CD14-positive monocyte (primary cell): ENCODE data around the gene TSPAN32. TPM values are rescaled to one million over a fixed set of nuclear protein-coding genes. Genes with fewer than 3 reads are reported as not detected.

Experiments
- DNase-seq, 3 donors: peaks; one replicate each; pipeline ENCODE4 v3.0.0-alpha.2; 2011 to 2022
- H2AFZ ChIP-seq: 2 replicates; pipeline ENCODE4 v1.6.0; 2012; ENCODE audit warnings: mild to moderate bottlenecking, low read depth, low read length, inconsistent platforms; ENCODE audit not compliant: insufficient read depth, poor library complexity, severe bottlenecking
- H3K27ac ChIP-seq, 2 donors: 1 replicate in 1 of 2; 2 replicates in 1 of 2; pipeline ENCODE4 v1.5.1; 2012 to 2013; ENCODE audit warnings: low read length in 2 of 2, control low read depth in 1 of 2, inconsistent platforms in 1 of 2, low read depth in 1 of 2, mild to moderate bottlenecking in 1 of 2
- H3K27me3 ChIP-seq, 2 donors: one replicate each; pipeline versions ENCODE4 v1.6.0 to v1.6.1; 2011 to 2013; ENCODE audit warnings: low read length in 2 of 2; ENCODE audit not compliant: control insufficient read depth in 2 of 2, insufficient read depth in 2 of 2
- H3K36me3 ChIP-seq, 2 donors: replicated peaks in 1 of 2; 1 replicate in 1 of 2; 2 replicates in 1 of 2; pipeline versions ENCODE4 v1.5.1 to v1.6.1; 2012 to 2013; ENCODE audit warnings: low read length in 2 of 2, control low read depth in 1 of 2, inconsistent platforms in 1 of 2, mild to moderate bottlenecking in 1 of 2; ENCODE audit not compliant: insufficient read depth in 2 of 2, control insufficient read depth in 1 of 2
- H3K4me1 ChIP-seq, 2 donors: 1 replicate in 1 of 2; 2 replicates in 1 of 2; pipeline versions ENCODE4 v1.5.1 to v1.6.1; 2012 to 2013; ENCODE audit warnings: low read length in 2 of 2, control low read depth in 1 of 2, inconsistent platforms in 1 of 2, mild to moderate bottlenecking in 1 of 2, moderate library complexity in 1 of 2; ENCODE audit not compliant: insufficient read depth in 2 of 2, control insufficient read depth in 1 of 2
- H3K4me2 ChIP-seq: replicated peaks from 2 replicates; pipeline ENCODE3; 2012; ENCODE audit warnings: low read length, moderate library complexity, mild to moderate bottlenecking; ENCODE audit not compliant: poor library complexity, severe bottlenecking; ENCODE audit errors: extremely low read depth
- H3K4me3 ChIP-seq, 3 experiments: fragments of 200-600 bp in 1 of 3; sonication (generic) in 1 of 3; replicated peaks in 1 of 3; 1 replicate in 2 of 3; 2 replicates in 1 of 3; pipeline ENCODE4 v1.5.1; 2011 to 2013; ENCODE audit warnings: low read length in 3 of 3, mild to moderate bottlenecking in 3 of 3, control low read depth in 2 of 3, low read depth in 2 of 3, inconsistent platforms in 1 of 3, moderate library complexity in 1 of 3
- H3K79me2 ChIP-seq: 2 replicates; pipeline ENCODE4 v1.6.0; 2012; ENCODE audit warnings: mild to moderate bottlenecking, control low read depth, inconsistent platforms, low read length, moderate library complexity; ENCODE audit not compliant: insufficient read depth
- H3K9ac ChIP-seq: 2 replicates; pipeline ENCODE4 v1.6.0; 2017; ENCODE audit warnings: low read length, mild to moderate bottlenecking; ENCODE audit not compliant: insufficient read depth, poor library complexity, severe bottlenecking
- H3K9me3 ChIP-seq, 2 donors: replicated peaks in 1 of 2; 1 replicate in 1 of 2; 2 replicates in 1 of 2; pipeline versions ENCODE4 v1.5.1 to v1.6.1; 2012 to 2013; ENCODE audit warnings: low read length in 2 of 2, control low read depth in 1 of 2; ENCODE audit not compliant: control insufficient read depth in 1 of 2, insufficient read depth in 1 of 2
- H4K20me1 ChIP-seq: 2 replicates; pipeline ENCODE4 v1.6.0; 2012; ENCODE audit warnings: mild to moderate bottlenecking, low read length, control low read depth, moderate library complexity; ENCODE audit not compliant: insufficient read depth
- H3K27ac Mint-ChIP-seq, 7 donors: one replicate each; pipeline ENCODE4 v1.8.0; 2020; ENCODE audit warnings: mild to moderate bottlenecking in 7 of 7, mixed read lengths in 7 of 7, moderate library complexity in 6 of 7, inconsistent platforms in 2 of 7
- H3K27me3 Mint-ChIP-seq, 3 donors: one replicate each; pipeline ENCODE4 v1.8.0; 2021 to 2022; ENCODE audit warnings: low read depth in 3 of 3, mild to moderate bottlenecking in 3 of 3, mixed read lengths in 3 of 3, moderate library complexity in 3 of 3, inconsistent platforms in 1 of 3
- H3K36me3 Mint-ChIP-seq, 2 donors: one replicate each; pipeline ENCODE4 v1.8.0; 2020; ENCODE audit warnings: mixed read lengths in 2 of 2, inconsistent platforms in 1 of 2, mild to moderate bottlenecking in 1 of 2
- H3K4me1 Mint-ChIP-seq: one replicate; pipeline ENCODE4 v1.8.0; 2020; ENCODE audit warnings: mild to moderate bottlenecking, mixed read lengths
- H3K4me3 Mint-ChIP-seq, 2 donors: one replicate each; pipeline ENCODE4 v1.8.0; 2020; ENCODE audit warnings: mild to moderate bottlenecking in 2 of 2, mixed read lengths in 2 of 2, moderate library complexity in 1 of 2
- H3K9me3 Mint-ChIP-seq, 7 donors: one replicate each; pipeline ENCODE4 v1.8.0; 2020 to 2022; ENCODE audit warnings: mixed read lengths in 7 of 7, mild to moderate bottlenecking in 6 of 7, moderate library complexity in 6 of 7, inconsistent platforms in 2 of 7
- WGBS: methylation state at CpG from one replicate; pipeline ENCODE4 v1.1.5; 2013; ENCODE audit warnings: missing lambda C conversion rate; ENCODE audit not compliant: insufficient coverage; 5-methylcytosine and 5-hydroxymethylcytosine counted together
- intact Hi-C, 2 donors: fragments of 100-400 bp; cut with micrococcal nuclease; formaldehyde crosslinking; loops; one replicate each; pipeline versions ENCODE4 v1.15.0 to v1.15.1; 2023
- polyA plus RNA-seq, 3 donors: library from polyadenylated mRNA; depleted of rRNA in 1 of 3; unstranded in 2 of 3; stranded (reverse) in 1 of 3; fragments of 300-500 nt in 2 of 3; fragments of >200 nt in 1 of 3; fragmentation: Illumina TruSeq in 2 of 3; gene quantifications; 1 replicate in 2 of 3; 2 replicates in 1 of 3; pipeline ENCODE4 v1.2.3, GENCODE V29; 2012 to 2021
- TF ChIP-seq, protein P1 (sequence below): fragments of 200-600 bp; IDR thresholded peaks from one replicate; pipeline ENCODE4 v1.8.0; 2022; ENCODE audit warnings: antibody characterized with exemption, mild to moderate bottlenecking

Gene TSPAN32
- polyA plus RNA-seq, 3 donors: 34.8 to 136 (median 82.5) TPM

- no peak for DNase-seq
- peaks cover 3 to 6% of the 10 kb centered on the region in 2 donors for H3K36me3 Mint-ChIP-seq
These were observed 33.7 kb upstream of the TSPAN32 start for GRCh38 chr11:2267851-2268728.

More at GRCh38 chr11:2267851-2268728, 33.7 kb upstream of the TSPAN32 start:
- H3K36me3 ChIP-seq: no peaks in the 10 kb centered on the region
- peaks cover 0 to 11% of the 10 kb centered on the region in 2 donors for H3K27me3 ChIP-seq
- intact Hi-C loops: loop anchor here (5.0 kb wide), 2 partner anchors 34 to 134 kb away; partner anchors contain the start of genes TSSC4 (in 2 of the 2), C11orf21 (in 1 of the 2) and TSPAN32 (in 1 of the 2)
- TF ChIP-seq, protein P1, sequence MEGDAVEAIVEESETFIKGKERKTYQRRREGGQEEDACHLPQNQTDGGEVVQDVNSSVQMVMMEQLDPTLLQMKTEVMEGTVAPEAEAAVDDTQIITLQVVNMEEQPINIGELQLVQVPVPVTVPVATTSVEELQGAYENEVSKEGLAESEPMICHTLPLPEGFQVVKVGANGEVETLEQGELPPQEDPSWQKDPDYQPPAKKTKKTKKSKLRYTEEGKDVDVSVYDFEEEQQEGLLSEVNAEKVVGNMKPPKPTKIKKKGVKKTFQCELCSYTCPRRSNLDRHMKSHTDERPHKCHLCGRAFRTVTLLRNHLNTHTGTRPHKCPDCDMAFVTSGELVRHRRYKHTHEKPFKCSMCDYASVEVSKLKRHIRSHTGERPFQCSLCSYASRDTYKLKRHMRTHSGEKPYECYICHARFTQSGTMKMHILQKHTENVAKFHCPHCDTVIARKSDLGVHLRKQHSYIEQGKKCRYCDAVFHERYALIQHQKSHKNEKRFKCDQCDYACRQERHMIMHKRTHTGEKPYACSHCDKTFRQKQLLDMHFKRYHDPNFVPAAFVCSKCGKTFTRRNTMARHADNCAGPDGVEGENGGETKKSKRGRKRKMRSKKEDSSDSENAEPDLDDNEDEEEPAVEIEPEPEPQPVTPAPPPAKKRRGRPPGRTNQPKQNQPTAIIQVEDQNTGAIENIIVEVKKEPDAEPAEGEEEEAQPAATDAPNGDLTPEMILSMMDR: no peak
- Mint-ChIP-seq H3K4me1 (peaks cover 40% of the 10 kb centered on the region), H3K4me3 (peak overlapping the region; percentile 70 to 81), H3K27ac (peak overlapping the region; percentile 55 to 89 (median 72)), H3K9me3 (peaks cover 0 to 7% (median 4%) of the 10 kb centered on the region in 7 donors), H3K27me3 (peaks cover 7 to 28% (median 11%) of the 10 kb centered on the region in 3 donors)
- H3K27ac ChIP-seq: peak overlapping the region; percentile 64 to 84
- WGBS: 94% methylated on average over 15 of the region's 26 CpGs
- H3K4me3 ChIP-seq: peak overlapping the region; percentile 35 to 73 (median 41)
- H3K4me1 ChIP-seq: peaks cover 52 to 71% of the 10 kb centered on the region in 2 donors
- peak overlapping the region; percentile 81 for H2AFZ ChIP-seq
- peak overlapping the region; percentile 76 for H3K4me2 ChIP-seq
- no peaks in the 10 kb centered on the region for H3K79me2 ChIP-seq
- H3K9ac ChIP-seq: peak overlapping the region; percentile 74
- H3K9me3 ChIP-seq: peaks cover 0 to 2% of the 10 kb centered on the region in 2 donors
- H4K20me1 ChIP-seq: no peaks in the 10 kb centered on the region
